HG02798 (cell line): ENCODE measurements around the gene TPD52L2.
"Not testable (repeated sequence)": the region's sequence is repeated elsewhere in the genome, so short reads cannot be mapped to it uniquely, and the experiment has no call there.

Experiments
- ATAC-seq: cut with Tn5 transposase; IDR thresholded peaks from one replicate; pipeline ENCODE4 v1.9.1; 2021; ENCODE audit warnings: mild to moderate bottlenecking; ENCODE audit not compliant: unreplicated experiment, poor library complexity

Gene TPD52L2

DNA sequence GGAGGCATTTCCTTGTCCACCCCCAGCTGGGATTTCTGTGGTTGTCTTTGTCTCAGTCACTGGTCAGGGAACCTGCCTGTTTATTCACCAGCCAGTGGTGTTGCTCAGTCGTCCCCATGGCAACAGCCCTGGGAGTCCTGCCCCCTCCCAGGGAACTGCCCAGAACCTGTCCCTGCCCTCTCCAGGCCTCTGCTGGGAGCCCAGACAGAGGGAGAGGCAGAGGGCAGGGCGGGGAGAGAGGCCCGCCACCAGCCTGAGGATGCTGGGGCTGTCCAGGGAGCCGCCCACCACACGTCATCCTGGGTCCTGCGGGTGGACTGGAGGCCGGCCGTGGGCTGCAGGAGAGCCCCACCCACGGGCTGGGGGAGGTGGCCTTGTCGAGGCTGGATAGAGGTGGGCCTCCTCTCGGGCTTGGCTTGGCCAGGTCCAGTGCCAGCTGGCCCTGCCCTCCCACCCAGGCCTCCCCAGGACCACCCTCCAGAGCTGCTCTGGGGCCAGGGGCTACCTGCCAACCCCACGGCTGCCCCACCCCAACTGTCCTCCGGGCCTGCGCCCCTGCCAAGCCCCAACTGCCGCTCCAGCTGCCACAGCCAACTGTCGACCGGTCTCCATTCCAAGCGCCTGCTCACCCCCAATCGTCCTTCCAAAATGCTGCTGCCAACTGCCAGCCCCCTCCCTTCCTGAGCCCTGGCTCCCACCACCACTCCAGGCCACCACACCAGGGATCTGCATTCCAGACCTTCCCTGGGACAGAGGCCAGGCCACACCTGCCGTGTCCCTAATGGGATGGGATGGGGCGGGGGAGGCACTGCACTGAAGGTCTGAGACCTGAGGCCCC, 29.8 kb upstream of the TPD52L2 start:
- ATAC-seq, result no peak

DNA sequence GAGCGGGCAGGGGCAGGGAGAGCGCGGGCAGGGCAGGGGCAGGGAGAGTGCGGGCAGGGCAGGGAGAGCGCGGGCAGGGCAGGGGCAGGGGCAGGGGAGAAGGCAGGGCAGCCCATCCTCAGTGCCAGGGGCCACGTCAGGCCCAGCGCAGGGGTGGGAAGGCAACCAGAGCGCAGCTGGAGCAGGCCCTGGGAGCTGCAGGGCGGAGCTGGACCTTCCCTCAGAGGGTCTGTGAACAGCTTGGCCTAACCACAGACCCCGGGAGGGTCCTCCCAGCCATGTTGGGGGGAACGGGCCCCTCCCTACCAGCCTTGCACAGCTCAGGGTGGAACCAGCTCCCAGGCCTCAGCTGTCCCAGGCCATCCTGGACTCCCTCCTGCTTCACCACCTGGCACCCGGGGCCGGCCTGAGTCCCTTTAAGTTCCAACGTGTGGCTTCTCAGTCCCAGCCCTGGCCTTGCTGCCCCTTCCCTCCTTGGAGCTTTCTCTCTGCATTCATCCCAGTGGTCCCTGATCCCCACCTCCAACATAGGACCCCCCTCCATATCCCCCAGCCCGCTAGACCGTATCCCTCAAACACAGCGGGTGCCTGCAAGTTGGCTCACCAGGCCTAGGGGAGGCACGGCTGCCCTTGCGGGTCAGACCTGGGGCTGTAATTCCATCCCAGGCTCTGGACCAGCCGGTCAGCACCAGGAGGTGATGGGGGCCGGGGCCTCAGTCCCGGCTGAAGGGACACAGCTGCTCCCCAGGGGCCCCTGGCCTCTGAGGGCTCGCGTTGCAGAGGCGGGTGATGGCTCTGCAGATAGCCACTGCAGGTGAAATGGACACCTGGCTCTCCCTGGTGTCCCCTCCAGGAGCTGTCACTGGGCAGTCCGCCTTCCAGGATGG, 28.4 kb upstream of the TPD52L2 start:
- no peak for ATAC-seq

- no peak for ATAC-seq
These were observed 27.6 kb upstream of the TPD52L2 start for GRCh38 chr20:63837479-63837878.

GRCh38 chr20:63839620-63840019, 25.4 kb upstream of the TPD52L2 start:
- no peak for ATAC-seq

- ATAC-seq, result no peak
These were observed 24.7 kb upstream of the TPD52L2 start for GRCh38 chr20:63840405-63840828.

- no peak for ATAC-seq
These were observed 22.8 kb upstream of the TPD52L2 start for GRCh38 chr20:63842258-63842657.

GRCh38 chr20:63843222-63843621, 21.8 kb upstream of the TPD52L2 start:
- no peak for ATAC-seq

- ATAC-seq, result no peak
These were observed 21.3 kb upstream of the TPD52L2 start for GRCh38 chr20:63843778-63844177.

- ATAC-seq, result no peak
These were observed 20.5 kb upstream of the TPD52L2 start for GRCh38 chr20:63844511-63844991.

- no peak for ATAC-seq
These were observed 18.8 kb upstream of the TPD52L2 start for GRCh38 chr20:63846128-63846771.

GRCh38 chr20:63846888-63847236, 18.2 kb upstream of the TPD52L2 start:
- no peak for ATAC-seq

- ATAC-seq, result no peak
These were observed 17.6 kb upstream of the TPD52L2 start for GRCh38 chr20:63847237-63848002.

- no peak for ATAC-seq
These were observed 16.8 kb upstream of the TPD52L2 start for GRCh38 chr20:63848003-63848911.

- ATAC-seq, result peak; percentile 85
These were observed 14.2 kb upstream of the TPD52L2 start for GRCh38 chr20:63850689-63851547.

- ATAC-seq, result not testable (repeated sequence)
These were observed 13.5 kb upstream of the TPD52L2 start for GRCh38 chr20:63851548-63851943.

DNA sequence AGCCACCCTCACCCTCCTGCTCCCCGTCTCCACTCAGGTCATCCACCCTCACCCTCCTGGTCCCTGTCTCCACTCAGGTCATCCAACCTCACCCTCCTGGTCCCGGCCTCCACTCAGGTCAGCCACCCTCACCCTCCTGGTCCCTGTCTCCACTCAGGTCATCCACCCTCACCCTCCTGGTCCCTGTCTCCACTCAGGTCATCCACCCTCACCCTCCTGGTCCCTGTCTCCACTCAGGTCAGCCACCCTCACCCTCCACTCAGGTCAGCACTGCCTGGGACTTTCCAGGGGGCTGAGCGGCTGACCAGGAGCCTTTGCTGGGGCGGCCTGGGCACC, 11.4 kb upstream of the TPD52L2 start:
- ATAC-seq, result not testable (repeated sequence)

GRCh38 chr20:63854069-63854765, 10.9 kb upstream of the TPD52L2 start:
- no peak for ATAC-seq
